CD4-positive, alpha-beta T cell treated with Interleukin-15 for 4 hours (primary cell): ENCODE data around the gene BCCIP.

Experiments used
- DNase-seq: peaks from one replicate; pipeline ENCODE4 v3.0.0-alpha.2; 2020; ENCODE audit warnings: low spot score

Gene BCCIP

DNA sequence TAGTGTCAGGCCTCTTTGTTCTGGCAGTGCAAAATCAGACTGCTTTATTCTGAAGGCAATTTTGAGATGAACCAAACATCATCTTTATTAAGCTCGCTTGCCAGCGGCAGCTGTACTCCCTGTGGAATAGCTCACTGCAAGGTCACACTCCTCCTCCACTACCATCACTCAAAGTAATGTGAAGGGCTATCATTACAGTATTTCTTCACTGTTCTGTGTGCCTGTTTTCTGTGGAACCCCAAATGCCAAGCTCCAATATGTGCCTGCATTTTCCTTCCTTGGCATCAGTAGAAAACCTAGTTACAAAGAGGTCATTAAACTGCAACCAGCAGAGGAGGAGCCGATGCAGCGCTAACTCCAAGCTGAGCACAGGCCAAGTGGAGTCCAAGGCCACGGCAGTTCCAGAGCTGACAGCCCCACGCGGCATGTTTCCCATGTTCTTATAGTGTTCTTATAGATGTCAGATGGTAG, 21.4 kb downstream of the BCCIP start:
- no peak for DNase-seq

DNA sequence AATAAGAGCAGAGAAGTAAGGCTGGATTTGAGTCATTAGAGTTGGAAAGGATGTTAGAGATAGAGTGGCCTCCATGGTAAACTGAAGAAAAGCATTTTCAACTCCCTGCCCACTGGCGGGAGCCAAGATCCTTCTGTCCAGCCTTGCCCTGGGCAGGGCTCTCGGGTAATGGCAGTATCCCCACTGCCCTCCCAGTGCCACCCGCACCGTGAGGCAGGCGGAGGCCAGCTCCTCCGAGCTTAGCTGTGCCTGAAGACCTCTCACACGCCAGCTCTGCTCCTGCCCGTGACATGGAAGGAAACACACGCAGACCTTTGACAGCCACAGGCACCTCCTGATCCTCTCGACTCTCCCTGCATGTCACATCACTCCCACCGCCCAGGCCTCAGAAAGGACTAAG, 22.3 kb downstream of the BCCIP start:
- no peak for DNase-seq

GRCh38 chr10:125846894-125847293, 23.5 kb downstream of the BCCIP start:
- DNase-seq = no peak

DNA sequence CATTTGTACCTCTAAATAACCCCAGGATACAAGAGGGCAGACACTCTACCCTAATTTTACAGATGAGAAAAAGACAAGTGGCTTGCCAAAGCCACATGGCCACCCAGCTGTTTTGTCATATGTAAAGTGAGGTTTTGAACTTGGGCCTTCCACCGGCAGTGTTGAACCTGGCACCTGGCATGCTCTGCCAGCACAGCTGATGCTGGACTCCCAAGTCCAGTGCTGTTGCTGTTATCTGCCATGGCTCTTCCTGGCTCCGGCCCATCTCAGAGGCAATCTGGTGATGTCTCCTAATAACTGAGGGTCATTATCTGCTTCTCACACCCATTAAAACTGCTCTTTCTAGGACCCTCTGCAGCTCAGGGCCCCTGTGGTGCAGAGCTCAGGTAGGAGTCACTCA, 25.0 kb downstream of the BCCIP start:
- no peak for DNase-seq

DNA sequence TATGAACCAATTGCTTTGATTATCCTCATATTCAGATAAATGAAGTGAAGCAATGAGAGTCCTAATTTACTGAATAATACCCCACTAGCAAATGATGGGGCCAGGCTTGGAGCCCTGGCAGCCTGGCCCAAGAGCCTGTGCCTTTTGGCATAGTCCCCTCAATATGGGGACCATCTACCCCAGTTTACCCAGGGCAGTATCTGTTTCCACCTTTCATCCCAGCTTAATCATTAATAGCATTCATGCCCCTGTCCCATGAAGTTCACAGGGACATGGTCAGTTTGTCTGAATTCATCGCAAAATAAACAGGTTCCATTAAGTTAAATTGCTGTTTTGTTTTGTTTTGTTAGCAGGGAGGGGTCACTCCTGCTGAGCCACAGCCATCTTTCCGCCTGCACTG, 25.5 kb downstream of the BCCIP start:
- DNase-seq = no peak

DNA sequence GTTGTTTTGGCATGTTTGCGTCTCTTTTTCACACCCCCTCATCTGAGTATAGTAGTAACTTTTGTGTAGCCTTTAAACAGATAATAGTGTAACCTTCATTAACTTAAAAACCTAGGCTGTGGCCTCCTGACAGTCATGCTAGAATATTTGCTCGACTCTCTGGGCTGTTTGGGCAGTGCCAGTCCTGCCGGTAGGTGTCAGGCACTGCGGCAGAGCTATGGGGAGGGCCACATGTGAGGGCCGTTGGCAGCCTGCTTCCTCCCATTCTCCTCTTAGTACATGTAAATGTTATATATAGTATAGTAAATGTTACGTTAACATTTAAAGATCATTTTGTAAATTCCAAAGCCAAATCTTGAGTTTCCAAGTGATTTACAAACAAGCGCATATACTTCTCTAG, 26.1 kb downstream of the BCCIP start:
- no peak for DNase-seq

DNA sequence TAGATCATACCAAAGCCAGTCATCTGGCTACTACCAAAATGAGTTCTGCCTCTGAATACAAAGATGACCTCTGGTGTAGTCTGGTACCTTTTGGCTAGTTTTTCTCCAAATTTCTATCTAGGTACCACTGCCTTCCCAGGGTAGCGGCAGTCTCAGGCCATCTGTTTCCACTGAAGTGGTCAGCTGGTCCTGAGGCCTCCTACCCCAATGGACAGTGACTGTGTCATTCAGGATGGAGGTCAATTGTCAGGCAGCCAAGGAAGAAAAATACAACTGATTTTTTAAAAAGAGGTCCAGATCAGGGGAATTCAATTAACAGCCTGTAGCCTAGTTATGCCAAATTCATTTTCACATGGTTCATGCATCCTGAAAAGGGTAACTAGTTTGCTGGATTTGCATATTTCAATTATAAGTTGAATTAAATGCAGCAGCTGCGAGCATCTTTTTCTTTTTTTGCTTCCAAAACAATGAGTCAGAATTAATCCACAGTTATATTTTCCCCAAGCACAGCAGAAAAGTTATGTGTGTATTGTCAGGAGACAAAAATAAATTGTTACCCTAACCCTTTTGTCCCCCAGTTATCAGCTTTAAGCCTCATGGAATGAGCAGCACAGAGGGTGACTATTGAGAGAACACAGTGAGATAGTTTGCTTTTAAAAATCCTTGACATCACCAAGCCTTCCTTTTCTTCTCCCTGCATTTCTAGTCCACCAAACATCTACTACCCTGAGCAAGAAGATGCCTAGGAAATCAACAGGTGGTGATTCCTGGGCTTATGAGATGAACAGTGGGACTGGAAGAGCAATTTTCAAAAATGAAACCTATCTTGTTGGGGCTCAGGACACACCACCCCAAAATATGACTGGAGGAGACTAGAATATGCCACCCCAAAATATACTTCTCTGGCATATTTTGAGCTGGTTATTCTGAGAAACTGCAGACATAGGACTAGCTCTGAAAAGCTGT, 27.7 kb downstream of the BCCIP start:
- no peak for DNase-seq

- DNase-seq = no peak
These were observed 29.1 kb downstream of the BCCIP start for GRCh38 chr10:125852487-125852886.

- no peak for DNase-seq
These were observed 33.9 kb downstream of the BCCIP start for GRCh38 chr10:125857185-125857760.

DNA sequence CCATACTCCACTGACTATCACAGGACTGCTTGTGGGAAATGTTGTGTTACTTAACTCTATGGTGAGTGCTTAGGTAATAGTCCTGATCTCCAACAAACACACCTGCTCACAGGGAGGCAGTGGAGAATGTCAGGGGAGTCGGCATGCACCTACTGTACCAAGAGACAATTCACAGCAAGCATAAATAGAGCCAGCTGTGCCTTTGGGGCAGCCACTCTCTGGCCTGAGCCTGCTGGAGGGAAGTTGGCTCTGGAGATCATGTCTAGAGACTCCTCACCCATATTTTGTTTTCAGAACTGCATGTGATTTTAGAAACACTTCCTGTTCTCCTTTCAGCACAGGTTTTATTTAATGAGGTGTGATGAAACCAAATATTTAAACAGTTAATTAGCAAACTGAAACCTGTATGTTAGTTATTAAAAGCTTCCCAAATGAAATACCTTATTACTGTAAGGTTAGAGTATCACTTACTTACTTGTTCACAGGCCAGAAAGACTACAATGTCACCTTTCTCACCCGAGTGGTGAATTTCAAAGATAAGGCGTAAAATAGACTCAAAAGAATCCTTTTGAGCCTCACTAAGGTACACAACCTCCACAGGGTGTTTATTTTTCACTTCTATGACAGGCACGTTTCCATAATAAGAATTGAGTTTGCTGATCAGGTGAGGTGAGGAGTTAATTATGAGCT, 35.9 kb downstream of the BCCIP start:
- DNase-seq = no peak

DNA sequence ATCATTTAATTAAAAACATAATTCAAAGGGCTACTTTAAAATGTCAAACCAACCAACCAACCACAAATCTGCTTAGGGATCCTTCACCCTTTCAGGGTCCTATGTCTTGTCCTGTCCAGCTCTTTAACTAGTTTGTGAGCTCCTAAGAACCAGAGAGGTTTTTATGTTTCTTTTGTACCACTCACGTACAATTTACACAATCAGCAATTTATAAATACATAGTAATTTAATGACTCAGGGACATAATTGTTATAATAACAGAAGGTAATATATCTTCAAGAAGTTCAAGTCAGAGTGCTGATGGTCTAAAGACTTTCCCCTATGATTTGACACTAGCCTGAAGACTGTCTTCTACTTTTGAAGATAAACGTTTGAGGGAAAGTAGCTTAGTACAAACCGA, 41.8 kb downstream of the BCCIP start:
- DNase-seq = no peak

GRCh38 chr10:125866421-125867029, 43.2 kb downstream of the BCCIP start:
- DNase-seq = no peak

DNA sequence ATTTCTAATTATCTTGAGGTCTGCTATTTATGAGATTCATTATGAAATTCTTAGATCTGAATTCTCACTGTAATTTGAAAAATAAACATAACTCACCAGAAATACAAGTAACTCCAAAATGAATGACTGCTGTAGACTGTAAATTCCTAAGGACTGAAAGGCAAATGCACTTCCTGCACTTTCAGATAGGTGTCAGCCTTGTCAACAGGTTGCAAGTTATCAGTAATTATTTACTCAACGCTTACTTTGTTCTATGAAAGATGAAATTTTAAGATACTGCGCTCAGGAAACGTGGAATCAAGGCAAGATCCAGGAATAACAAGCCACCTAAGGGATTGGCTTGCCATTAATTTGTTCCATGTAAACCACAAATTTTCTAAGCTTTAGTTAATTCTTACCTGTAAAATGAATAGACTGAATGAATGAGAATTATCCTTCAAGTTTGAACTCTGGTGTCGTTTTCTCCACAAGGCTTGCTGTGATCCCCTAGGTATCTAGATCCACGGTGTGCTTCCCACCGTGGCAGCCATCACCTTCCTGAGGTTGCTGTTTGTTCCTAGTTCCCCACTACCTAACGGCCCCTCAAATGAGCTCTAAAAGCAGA, 45.1 kb downstream of the BCCIP start:
- DNase-seq = peak; percentile 10

- no peak for DNase-seq
These were observed 48.0 kb downstream of the BCCIP start for GRCh38 chr10:125871338-125871737.

DNA sequence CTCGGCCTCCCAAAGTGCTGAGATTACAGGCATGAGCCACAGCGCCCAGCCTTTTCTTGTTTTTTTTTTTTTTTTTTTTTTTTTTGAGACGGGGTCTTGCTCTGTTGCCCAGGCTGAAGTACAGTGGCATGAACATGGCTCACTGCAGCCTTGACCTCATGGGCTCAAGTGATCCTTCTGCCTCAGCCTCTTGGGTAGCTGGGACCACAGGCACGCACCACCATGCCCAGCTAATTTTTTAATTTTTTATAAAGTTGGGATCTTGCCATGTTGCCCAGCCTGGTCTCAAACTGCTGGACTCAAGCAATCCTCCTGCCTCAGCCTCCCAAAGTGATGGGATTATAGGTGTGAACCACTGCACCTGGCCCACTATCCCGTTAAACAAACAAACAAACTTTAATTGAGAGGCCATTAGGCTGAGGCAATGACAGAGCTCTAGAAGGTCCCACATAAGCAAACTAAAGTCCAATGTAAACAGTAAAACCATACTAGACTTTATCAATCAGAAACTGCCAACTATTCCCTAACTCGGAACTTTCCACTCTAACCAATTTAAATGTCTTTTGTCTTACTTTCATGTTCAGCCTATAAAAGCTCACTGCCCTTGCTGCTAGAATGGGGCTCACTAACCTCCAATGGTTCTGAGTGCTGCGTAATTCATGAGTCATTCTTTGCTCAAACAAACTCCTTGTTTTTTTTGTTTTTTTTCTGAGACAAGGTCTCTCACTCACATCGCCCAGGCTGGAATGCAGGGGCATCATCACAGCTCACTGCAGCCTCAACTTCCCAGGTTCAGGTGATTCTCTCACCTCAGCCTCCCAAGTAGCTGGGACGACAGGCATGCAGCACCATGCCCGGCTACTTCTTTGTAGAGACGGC, 55.9 kb downstream of the BCCIP start:
- no peak for DNase-seq

GRCh38 chr10:125880719-125881118, 57.4 kb downstream of the BCCIP start:
- DNase-seq = no peak

GRCh38 chr10:125881192-125881591, 57.8 kb downstream of the BCCIP start, which contains the start of gene DHX32:
Gene DHX32 (minus strand): TSS chr10:125881292. CDS start chr10:125880824, 468 bp downstream.
- no peak for DNase-seq

GRCh38 chr10:125882596-125882995, 59.2 kb downstream of the BCCIP start:
- no peak for DNase-seq

- DNase-seq = no peak
These were observed 59.9 kb downstream of the BCCIP start for GRCh38 chr10:125883211-125883610.
